Measurements from ENCODE around the gene RGS12. TPM values are rescaled to one million over a fixed set of nuclear protein-coding genes. Genes with fewer than 3 reads are reported as not detected.

RGS12 gene
- total and polyA plus RNA-seq, 2 experiments from 2014 or later, result 9.3 to 13.2 TPM

- WGBS, 2 experiments (ENCODE audit: low coverage in 1 of 2, low lambda C conversion rate in 2 of 2, missing lambda C conversion rate in 2 of 2), result 74 to 85% methylated on average over 3 to 7 of the region's 7 CpGs
- Histone ChIP-seq H3K9me3 (ENCODE audit: low read depth) (no peaks in the 10 kb centered on the region), H3K9ac (no peak overlapping the region), H3K4me1 (ENCODE audit: insufficient read depth) (0 out of 2 replicates have a peak, but pooled peaks cover 7% of the 10 kb centered on the region), H4K20me1 (ENCODE audit: insufficient read depth) (no peaks in the 10 kb centered on the region), H2AFZ (no peak overlapping the region), H3K36me3 (ENCODE audit: low read depth) (no peaks in the 10 kb centered on the region), H3F3A (ENCODE audit: insufficient read depth) (no peaks in the 10 kb centered on the region), H3K27ac (no peak overlapping the region), H3K4me3 (no peak overlapping the region), H3K79me2 (ENCODE audit: insufficient read depth) (no peaks in the 10 kb centered on the region), H3K9me2 (ENCODE audit: insufficient read depth) (no peaks in the 10 kb centered on the region), H3K4me2 (ENCODE audit: unreplicated experiment) (no peak overlapping the region), H3K27me3 (replicated peaks; ENCODE audit: insufficient read depth) (no peaks in the 10 kb centered on the region)
- DNase-seq, result no peak
- no peak for TF ChIP-seq EZH2phosphoT487 (IDR thresholded peaks at IDR 0.05; ENCODE audit: insufficient read depth, low read depth)
- no peak for TF ChIP-seq EZH2 (IDR thresholded peaks at IDR 0.05; ENCODE audit: insufficient read depth, poor library complexity, severe bottlenecking)
- in situ Hi-C loops (cut with MboI), result no loop called here
Measured at GRCh38 chr4:3341760-3342159, 48.9 kb downstream of the RGS12 start.

GRCh38 chr4:3342182-3342854 lies 49.5 kb downstream of the RGS12 start:
- Histone ChIP-seq H3K36me3 (ENCODE audit: low read depth) (no peaks in the 10 kb centered on the region), H3K9ac (no peak overlapping the region), H3K4me3 (no peak overlapping the region), H3K4me2 (ENCODE audit: unreplicated experiment) (no peak overlapping the region), H3K9me3 (ENCODE audit: low read depth) (no peaks in the 10 kb centered on the region), H4K20me1 (ENCODE audit: insufficient read depth) (no peaks in the 10 kb centered on the region), H3K79me2 (ENCODE audit: insufficient read depth) (no peaks in the 10 kb centered on the region), H3K4me1 (ENCODE audit: insufficient read depth) (0 out of 2 replicates have a peak, but pooled peaks cover 7% of the 10 kb centered on the region), H2AFZ (no peak overlapping the region), H3K27ac (no peak overlapping the region), H3K9me2 (ENCODE audit: insufficient read depth) (no peaks in the 10 kb centered on the region), H3F3A (ENCODE audit: insufficient read depth) (no peaks in the 10 kb centered on the region), H3K27me3 (replicated peaks; ENCODE audit: insufficient read depth) (no peaks in the 10 kb centered on the region)
- TF ChIP-seq EZH2 (IDR thresholded peaks at IDR 0.05; ENCODE audit: insufficient read depth, poor library complexity, severe bottlenecking) (no peak), EZH2phosphoT487 (IDR thresholded peaks at IDR 0.05; ENCODE audit: insufficient read depth, low read depth) (no peak)
- in situ Hi-C loops (cut with MboI), result no loop called here
- 57 to 61% methylated on average over 8 of the region's 8 CpGs for WGBS, 2 experiments (ENCODE audit: low coverage in 1 of 2, low lambda C conversion rate in 2 of 2, missing lambda C conversion rate in 2 of 2)
- DNase-seq, result peak; percentile 64

Other genes starting within 250 kb of the RGS12 start
- not detected in 2 replicates for gene HTT-AS, start 218.5 kb upstream of the RGS12 start, total RNA-seq (2014; rRNA removed; shearing (Covaris generic))
- gene HTT-AS, start 218.5 kb upstream of the RGS12 start, polyA plus RNA-seq (2016; fragmentation: Nextera tagmentation; extraction: Ambion mirVana), result not detected in 2 replicates
- 14.8 and 26.5 TPM in 2 replicates for gene HTT, start 218.3 kb upstream of the RGS12 start, total RNA-seq (2014; rRNA removed; shearing (Covaris generic))
- 7.0 and 8.2 TPM in 2 replicates for gene HTT, start 218.3 kb upstream of the RGS12 start, polyA plus RNA-seq (2016; fragmentation: Nextera tagmentation; extraction: Ambion mirVana)
- gene MSANTD1, start 43.9 kb upstream of the RGS12 start, total RNA-seq (2014; rRNA removed; shearing (Covaris generic)), result 2.1 TPM in 1 of 2 replicates, not detected in the other
- gene MSANTD1, start 43.9 kb upstream of the RGS12 start, polyA plus RNA-seq (2016; fragmentation: Nextera tagmentation; extraction: Ambion mirVana), result 0.08 TPM in 1 of 2 replicates, not detected in the other
- gene HGFAC, start 148.9 kb downstream of the RGS12 start, total RNA-seq (2014; rRNA removed; shearing (Covaris generic)), result not detected in 2 replicates
- not detected in 2 replicates for gene HGFAC, start 148.9 kb downstream of the RGS12 start, polyA plus RNA-seq (2016; fragmentation: Nextera tagmentation; extraction: Ambion mirVana)
- gene DOK7, start 170.3 kb downstream of the RGS12 start, total RNA-seq (2014; rRNA removed; shearing (Covaris generic)), result not detected in 2 replicates
- 0.24 TPM in 1 of 2 replicates, not detected in the other for gene DOK7, start 170.3 kb downstream of the RGS12 start, polyA plus RNA-seq (2016; fragmentation: Nextera tagmentation; extraction: Ambion mirVana)
- gene LRPAP1, start 239.4 kb downstream of the RGS12 start, total RNA-seq (2014; rRNA removed; shearing (Covaris generic)), result 222 and 237 TPM in 2 replicates
- 324 and 338 TPM in 2 replicates for gene LRPAP1, start 239.4 kb downstream of the RGS12 start, polyA plus RNA-seq (2016; fragmentation: Nextera tagmentation; extraction: Ambion mirVana)

All from GM23248 (cell line).